ENCODE measurements around the gene ONECUT3. TPM values are rescaled to one million over a fixed set of nuclear protein-coding genes. Genes with fewer than 3 reads are reported as not detected.

The ONECUT3 gene
- total RNA-seq, 1 experiment from 2014 or later, result 0.04 TPM

DNA sequence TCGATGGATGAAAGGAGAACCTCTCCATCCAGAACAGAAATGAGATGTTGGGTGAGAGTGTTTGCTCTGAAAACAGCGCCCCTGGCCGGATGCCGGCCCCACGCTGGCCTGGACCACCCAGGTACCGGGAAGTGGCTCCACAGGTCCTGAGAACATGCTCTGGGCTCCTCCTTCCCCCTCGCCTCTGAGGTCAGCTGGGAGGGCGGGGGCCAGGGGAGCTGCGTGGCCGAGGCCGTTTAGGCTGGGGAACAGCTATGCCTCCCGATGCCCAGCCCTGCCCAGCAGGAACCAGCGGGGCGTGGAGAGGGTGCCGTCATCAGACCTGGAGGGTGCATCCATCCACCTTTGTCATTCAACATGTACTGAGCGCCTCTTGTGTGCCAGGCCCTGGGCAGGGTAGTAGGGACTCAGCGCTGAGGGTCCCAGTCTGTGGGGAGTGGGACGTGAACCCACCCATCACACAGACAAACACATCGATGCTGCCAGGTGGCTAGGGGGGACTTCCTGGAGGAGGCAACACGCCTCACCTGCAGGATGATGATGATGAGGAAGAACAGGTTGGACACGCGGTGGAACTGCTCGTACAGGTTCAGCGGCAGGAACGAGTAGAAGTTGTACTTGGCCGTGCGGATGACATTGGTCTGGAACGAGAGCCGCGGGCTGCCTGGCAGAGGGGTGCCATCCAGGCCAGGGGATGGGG, 54.5 kb downstream of the ONECUT3 start:
- no peak for DNase-seq (ENCODE audit: low spot score)
- TF ChIP-seq TEAD4 (CRISPR knock-in tag; IDR thresholded peaks at IDR 0.05) (no peak), SMAD4 (CRISPR knock-in tag; IDR thresholded peaks at IDR 0.05) (no peak)
- TF ChIP-seq, protein P1, sequence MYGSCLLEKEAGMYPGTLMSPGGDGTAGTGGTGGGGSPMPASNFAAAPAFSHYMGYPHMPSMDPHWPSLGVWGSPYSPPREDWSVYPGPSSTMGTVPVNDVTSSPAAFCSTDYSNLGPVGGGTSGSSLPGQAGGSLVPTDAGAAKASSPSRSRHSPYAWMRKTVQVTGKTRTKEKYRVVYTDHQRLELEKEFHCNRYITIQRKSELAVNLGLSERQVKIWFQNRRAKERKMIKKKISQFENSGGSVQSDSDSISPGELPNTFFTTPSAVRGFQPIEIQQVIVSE (CRISPR knock-in tag; IDR thresholded peaks at IDR 0.05; ENCODE audit: borderline replicate concordance), result no peak
- TF ChIP-seq, protein P2, sequence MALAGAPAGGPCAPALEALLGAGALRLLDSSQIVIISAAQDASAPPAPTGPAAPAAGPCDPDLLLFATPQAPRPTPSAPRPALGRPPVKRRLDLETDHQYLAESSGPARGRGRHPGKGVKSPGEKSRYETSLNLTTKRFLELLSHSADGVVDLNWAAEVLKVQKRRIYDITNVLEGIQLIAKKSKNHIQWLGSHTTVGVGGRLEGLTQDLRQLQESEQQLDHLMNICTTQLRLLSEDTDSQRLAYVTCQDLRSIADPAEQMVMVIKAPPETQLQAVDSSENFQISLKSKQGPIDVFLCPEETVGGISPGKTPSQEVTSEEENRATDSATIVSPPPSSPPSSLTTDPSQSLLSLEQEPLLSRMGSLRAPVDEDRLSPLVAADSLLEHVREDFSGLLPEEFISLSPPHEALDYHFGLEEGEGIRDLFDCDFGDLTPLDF (CRISPR knock-in tag; IDR thresholded peaks at IDR 0.05), result no peak
- peaks cover 4% of the 10 kb centered on the region for H3K27me3 Mint-ChIP-seq (ENCODE audit: low read depth)
- H3K4me3 Mint-ChIP-seq, result no peak overlapping the region
- H3K9me3 Mint-ChIP-seq, result no peaks in the 10 kb centered on the region
- no peak for ATAC-seq
- H3K27ac Mint-ChIP-seq, result no peak overlapping the region
- ChIA-PET POLR2A (no interaction called here), CTCF (interaction anchor here (0.6 to 2.3 kb wide), 4 partner anchors 15 to 262 kb away, joined by 3 to 14 read pairs (median 4); no protein-coding TSS in a partner anchor)
- no peaks in the 10 kb centered on the region for H3K36me3 Mint-ChIP-seq
- 0 out of 2 replicates have a peak, but pooled peaks cover under 1% of the 10 kb centered on the region for H3K4me1 Mint-ChIP-seq

DNA sequence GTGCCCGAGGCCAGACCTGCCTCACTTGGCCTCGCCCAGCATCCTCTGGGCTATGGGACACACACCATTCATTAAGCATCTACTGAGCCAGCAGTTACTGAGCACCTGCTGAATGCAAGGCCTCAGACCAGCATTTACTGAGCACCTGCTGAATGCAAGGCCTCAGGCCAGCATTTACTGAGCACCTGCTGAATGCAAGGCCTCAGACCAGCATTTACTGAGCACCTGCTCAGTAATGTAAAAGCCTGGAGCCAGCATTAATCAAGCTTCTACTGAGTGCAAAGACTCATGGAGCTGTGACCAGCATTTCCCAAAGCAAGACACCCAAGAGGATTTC, 55.1 kb downstream of the ONECUT3 start:
- no peak overlapping the region for H3K27ac Mint-ChIP-seq
- ChIA-PET POLR2A (no interaction called here), CTCF (interaction anchor here (1.0 to 4.0 kb wide), 2 partner anchors 18 to 34 kb away, joined by 3 to 20 read pairs; no protein-coding TSS in a partner anchor)
- no peak overlapping the region for H3K4me3 Mint-ChIP-seq
- peaks cover 4% of the 10 kb centered on the region for H3K27me3 Mint-ChIP-seq (ENCODE audit: low read depth)
- H3K36me3 Mint-ChIP-seq, result no peaks in the 10 kb centered on the region
- TF ChIP-seq NR2C2 (CRISPR knock-in tag; IDR thresholded peaks at IDR 0.05), result no peak
- H3K4me1 Mint-ChIP-seq, result peaks cover 5% of the 10 kb centered on the region; the same call in 1 of the 2 replicates
- no peaks in the 10 kb centered on the region for H3K9me3 Mint-ChIP-seq
- DNase-seq (ENCODE audit: low spot score) (no peak), ATAC-seq (no peak)

DNA sequence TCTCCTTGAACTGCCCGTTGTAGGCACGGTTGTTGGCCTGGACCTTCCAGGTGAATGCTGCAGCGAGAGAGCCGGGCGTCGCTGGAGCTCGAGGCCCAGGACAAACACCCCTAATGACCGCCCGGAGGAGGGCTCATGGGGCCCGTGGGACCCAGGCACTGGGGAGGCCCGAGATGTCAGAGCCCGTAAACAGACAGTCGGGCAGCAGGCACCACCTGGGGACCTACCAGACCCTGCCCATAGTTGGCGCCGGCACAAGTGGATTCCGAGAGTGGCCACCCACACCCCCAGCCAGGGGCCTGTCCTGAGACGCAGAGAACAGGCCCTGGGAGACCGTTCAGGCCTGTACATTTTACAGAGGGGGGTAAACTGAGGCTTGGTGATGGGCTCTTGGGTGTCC, 56.4 kb downstream of the ONECUT3 start:
- H3K4me3 Mint-ChIP-seq, result no peak overlapping the region
- no peak overlapping the region for H3K27ac Mint-ChIP-seq
- ChIA-PET POLR2A (interaction anchor here (1.3 kb wide), 1 partner anchor 34 kb away, joined by 3 read pairs; no protein-coding TSS in a partner anchor), CTCF (interaction anchor here (1.4 to 4.0 kb wide), 4 partner anchors 17 to 29 kb away, joined by 3 to 20 read pairs (median 8); no protein-coding TSS in a partner anchor)
- DNase-seq (ENCODE audit: low spot score) (no peak), ATAC-seq (no peak)
- peaks cover 5% of the 10 kb centered on the region; the same call in 1 of the 2 replicates for H3K4me1 Mint-ChIP-seq
- no peaks in the 10 kb centered on the region for H3K36me3 Mint-ChIP-seq
- peaks cover 4% of the 10 kb centered on the region for H3K27me3 Mint-ChIP-seq (ENCODE audit: low read depth)
- H3K9me3 Mint-ChIP-seq, result no peaks in the 10 kb centered on the region
- TF ChIP-seq, protein P3, sequence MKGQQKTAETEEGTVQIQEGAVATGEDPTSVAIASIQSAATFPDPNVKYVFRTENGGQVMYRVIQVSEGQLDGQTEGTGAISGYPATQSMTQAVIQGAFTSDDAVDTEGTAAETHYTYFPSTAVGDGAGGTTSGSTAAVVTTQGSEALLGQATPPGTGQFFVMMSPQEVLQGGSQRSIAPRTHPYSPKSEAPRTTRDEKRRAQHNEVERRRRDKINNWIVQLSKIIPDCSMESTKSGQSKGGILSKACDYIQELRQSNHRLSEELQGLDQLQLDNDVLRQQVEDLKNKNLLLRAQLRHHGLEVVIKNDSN (CRISPR knock-in tag; IDR thresholded peaks at IDR 0.05), result no peak
- TF ChIP-seq, protein P4, sequence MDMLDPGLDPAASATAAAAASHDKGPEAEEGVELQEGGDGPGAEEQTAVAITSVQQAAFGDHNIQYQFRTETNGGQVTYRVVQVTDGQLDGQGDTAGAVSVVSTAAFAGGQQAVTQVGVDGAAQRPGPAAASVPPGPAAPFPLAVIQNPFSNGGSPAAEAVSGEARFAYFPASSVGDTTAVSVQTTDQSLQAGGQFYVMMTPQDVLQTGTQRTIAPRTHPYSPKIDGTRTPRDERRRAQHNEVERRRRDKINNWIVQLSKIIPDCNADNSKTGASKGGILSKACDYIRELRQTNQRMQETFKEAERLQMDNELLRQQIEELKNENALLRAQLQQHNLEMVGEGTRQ (CRISPR knock-in tag; IDR thresholded peaks at IDR 0.05), result no peak
- TF ChIP-seq CREM (CRISPR knock-in tag; IDR thresholded peaks at IDR 0.05), result no peak
- TF ChIP-seq, protein P5, sequence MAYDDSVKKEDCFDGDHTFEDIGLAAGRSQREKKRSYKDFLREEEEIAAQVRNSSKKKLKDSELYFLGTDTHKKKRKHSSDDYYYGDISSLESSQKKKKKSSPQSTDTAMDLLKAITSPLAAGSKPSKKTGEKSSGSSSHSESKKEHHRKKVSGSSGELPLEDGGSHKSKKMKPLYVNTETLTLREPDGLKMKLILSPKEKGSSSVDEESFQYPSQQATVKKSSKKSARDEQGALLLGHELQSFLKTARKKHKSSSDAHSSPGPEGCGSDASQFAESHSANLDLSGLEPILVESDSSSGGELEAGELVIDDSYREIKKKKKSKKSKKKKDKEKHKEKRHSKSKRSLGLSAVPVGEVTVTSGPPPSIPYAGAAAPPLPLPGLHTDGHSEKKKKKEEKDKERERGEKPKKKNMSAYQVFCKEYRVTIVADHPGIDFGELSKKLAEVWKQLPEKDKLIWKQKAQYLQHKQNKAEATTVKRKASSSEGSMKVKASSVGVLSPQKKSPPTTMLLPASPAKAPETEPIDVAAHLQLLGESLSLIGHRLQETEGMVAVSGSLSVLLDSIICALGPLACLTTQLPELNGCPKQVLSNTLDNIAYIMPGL (CRISPR knock-in tag; IDR thresholded peaks at IDR 0.05), result no peak
- no peak for TF ChIP-seq CREB1 (CRISPR knock-in tag; IDR thresholded peaks at IDR 0.05)
- TF ChIP-seq, protein P6, sequence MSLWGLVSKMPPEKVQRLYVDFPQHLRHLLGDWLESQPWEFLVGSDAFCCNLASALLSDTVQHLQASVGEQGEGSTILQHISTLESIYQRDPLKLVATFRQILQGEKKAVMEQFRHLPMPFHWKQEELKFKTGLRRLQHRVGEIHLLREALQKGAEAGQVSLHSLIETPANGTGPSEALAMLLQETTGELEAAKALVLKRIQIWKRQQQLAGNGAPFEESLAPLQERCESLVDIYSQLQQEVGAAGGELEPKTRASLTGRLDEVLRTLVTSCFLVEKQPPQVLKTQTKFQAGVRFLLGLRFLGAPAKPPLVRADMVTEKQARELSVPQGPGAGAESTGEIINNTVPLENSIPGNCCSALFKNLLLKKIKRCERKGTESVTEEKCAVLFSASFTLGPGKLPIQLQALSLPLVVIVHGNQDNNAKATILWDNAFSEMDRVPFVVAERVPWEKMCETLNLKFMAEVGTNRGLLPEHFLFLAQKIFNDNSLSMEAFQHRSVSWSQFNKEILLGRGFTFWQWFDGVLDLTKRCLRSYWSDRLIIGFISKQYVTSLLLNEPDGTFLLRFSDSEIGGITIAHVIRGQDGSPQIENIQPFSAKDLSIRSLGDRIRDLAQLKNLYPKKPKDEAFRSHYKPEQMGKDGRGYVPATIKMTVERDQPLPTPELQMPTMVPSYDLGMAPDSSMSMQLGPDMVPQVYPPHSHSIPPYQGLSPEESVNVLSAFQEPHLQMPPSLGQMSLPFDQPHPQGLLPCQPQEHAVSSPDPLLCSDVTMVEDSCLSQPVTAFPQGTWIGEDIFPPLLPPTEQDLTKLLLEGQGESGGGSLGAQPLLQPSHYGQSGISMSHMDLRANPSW (CRISPR knock-in tag; conservative IDR thresholded peaks at IDR 0.05; ENCODE audit: low read depth), result no peak
- TF ChIP-seq, protein P7, sequence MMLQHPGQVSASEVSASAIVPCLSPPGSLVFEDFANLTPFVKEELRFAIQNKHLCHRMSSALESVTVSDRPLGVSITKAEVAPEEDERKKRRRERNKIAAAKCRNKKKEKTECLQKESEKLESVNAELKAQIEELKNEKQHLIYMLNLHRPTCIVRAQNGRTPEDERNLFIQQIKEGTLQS (CRISPR knock-in tag; conservative IDR thresholded peaks at IDR 0.05), result no peak
- TF ChIP-seq JAZF1 (CRISPR knock-in tag; IDR thresholded peaks at IDR 0.05), result no peak
- no peak for TF ChIP-seq SMAD3 (CRISPR knock-in tag; IDR thresholded peaks at IDR 0.05; ENCODE audit: borderline replicate concordance)
- no peak for TF ChIP-seq CBFB (CRISPR knock-in tag; IDR thresholded peaks at IDR 0.05; ENCODE audit: low read depth)
- TF ChIP-seq, protein P8, sequence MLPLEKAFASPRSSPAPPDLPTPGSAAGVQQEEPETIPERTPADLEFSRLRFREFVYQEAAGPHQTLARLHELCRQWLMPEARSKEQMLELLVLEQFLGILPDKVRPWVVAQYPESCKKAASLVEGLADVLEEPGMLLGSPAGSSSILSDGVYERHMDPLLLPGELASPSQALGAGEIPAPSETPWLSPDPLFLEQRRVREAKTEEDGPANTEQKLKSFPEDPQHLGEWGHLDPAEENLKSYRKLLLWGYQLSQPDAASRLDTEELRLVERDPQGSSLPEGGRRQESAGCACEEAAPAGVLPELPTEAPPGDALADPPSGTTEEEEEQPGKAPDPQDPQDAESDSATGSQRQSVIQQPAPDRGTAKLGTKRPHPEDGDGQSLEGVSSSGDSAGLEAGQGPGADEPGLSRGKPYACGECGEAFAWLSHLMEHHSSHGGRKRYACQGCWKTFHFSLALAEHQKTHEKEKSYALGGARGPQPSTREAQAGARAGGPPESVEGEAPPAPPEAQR (CRISPR knock-in tag; IDR thresholded peaks at IDR 0.05), result no peak
- no peak for TF ChIP-seq NR3C1 (CRISPR knock-in tag; conservative IDR thresholded peaks at IDR 0.05; ENCODE audit: low read depth)
- TF ChIP-seq, protein P9, sequence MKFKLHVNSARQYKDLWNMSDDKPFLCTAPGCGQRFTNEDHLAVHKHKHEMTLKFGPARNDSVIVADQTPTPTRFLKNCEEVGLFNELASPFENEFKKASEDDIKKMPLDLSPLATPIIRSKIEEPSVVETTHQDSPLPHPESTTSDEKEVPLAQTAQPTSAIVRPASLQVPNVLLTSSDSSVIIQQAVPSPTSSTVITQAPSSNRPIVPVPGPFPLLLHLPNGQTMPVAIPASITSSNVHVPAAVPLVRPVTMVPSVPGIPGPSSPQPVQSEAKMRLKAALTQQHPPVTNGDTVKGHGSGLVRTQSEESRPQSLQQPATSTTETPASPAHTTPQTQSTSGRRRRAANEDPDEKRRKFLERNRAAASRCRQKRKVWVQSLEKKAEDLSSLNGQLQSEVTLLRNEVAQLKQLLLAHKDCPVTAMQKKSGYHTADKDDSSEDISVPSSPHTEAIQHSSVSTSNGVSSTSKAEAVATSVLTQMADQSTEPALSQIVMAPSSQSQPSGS (CRISPR knock-in tag; IDR thresholded peaks at IDR 0.05; ENCODE audit: borderline replicate concordance, low read depth), result no peak

Measured in WTC11 (cell line).